Measurements from ENCODE around the gene PLCB1.

Gene PLCB1

GRCh38 chr20:8161264-8162071 is 29.4 kb downstream of the PLCB1 start:
- TF ChIP-seq GATA3 (IDR thresholded peaks at IDR 0.05; ENCODE audit: low read depth, low read length) = no peak
- TF ChIP-seq GATA2 (IDR thresholded peaks at IDR 0.05; ENCODE audit: low read depth, low read length) = no peak

DNA sequence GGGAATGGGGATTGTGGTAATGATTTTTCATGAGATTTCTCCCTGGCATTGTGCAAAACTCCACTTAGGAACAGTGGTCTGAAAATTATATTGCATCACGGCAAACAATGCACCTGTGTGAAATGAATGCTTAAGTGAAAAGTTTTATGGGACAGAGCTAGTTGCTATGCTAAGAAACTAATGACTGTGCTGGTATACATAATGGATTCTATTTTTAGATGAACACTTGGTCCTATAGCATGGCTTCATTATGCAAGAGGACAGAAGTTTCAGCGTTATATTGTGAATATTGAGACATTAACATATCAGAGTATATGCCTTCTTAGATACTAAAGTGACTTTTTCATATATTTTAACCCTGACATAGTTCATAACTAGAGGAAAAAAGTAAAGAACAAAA is 30.5 kb downstream of the PLCB1 start:
- no peak for TF ChIP-seq GATA3 (IDR thresholded peaks at IDR 0.05; ENCODE audit: low read depth, low read length)
- no peak for TF ChIP-seq GATA2 (IDR thresholded peaks at IDR 0.05; ENCODE audit: low read depth, low read length)

- TF ChIP-seq GATA2 (IDR thresholded peaks at IDR 0.05; ENCODE audit: low read depth, low read length) (no peak), GATA3 (IDR thresholded peaks at IDR 0.05; ENCODE audit: low read depth, low read length) (no peak)
Observed at GRCh38 chr20:8163543-8163942, 31.5 kb downstream of the PLCB1 start.

DNA sequence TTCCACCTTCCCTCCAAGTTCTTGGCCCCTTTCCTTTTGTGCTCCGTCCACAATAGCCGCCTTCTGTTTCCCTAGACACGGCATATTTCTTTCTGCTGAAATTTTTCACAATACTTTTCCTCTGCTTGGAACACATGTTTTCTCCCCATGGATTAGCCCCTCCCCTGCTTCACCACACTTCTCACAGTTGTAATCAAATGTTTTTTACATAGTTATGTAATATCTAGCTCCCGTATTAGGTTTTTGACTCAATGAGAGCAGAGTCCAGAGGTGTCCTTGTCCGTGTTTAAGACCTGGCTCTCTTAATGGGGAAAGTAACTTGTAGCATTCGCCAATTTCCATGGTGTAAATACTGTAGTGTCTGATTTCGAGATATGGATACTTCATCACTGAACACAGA is 34.7 kb downstream of the PLCB1 start:
- TF ChIP-seq GATA2 (IDR thresholded peaks at IDR 0.05; ENCODE audit: low read depth, low read length) (no peak), GATA3 (IDR thresholded peaks at IDR 0.05; ENCODE audit: low read depth, low read length) (no peak)

DNA sequence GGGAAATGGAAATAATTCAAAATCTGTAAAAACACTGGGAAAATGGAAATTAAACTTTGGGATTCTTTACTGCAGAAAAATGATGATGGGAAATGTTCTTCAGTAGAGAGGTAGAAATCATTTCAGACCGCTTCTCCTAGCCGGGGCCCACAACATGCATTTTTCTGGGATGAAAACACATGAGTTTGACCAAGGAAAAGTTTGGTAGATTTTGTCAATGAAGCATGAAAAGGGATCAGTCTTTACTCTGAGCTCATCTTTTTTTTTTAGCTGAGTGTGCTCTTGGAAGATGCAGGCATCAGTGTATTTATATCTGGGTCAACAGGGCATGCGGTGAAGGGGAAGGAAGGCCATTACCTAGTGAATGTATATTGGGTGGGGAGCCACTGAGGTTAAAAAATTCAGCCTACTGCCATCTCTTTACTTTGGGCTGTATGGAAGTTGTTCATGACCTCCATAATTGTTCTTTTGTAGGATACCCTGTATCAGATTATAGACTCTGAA is 36.8 kb downstream of the PLCB1 start:
- TF ChIP-seq GATA2 (IDR thresholded peaks at IDR 0.05; ENCODE audit: low read depth, low read length) = no peak
- TF ChIP-seq GATA3 (IDR thresholded peaks at IDR 0.05; ENCODE audit: low read depth, low read length) = no peak

GRCh38 chr20:8170921-8171320 is 38.9 kb downstream of the PLCB1 start:
- no peak for TF ChIP-seq GATA2 (IDR thresholded peaks at IDR 0.05; ENCODE audit: low read depth, low read length)
- TF ChIP-seq GATA3 (IDR thresholded peaks at IDR 0.05; ENCODE audit: low read depth, low read length) = no peak

DNA sequence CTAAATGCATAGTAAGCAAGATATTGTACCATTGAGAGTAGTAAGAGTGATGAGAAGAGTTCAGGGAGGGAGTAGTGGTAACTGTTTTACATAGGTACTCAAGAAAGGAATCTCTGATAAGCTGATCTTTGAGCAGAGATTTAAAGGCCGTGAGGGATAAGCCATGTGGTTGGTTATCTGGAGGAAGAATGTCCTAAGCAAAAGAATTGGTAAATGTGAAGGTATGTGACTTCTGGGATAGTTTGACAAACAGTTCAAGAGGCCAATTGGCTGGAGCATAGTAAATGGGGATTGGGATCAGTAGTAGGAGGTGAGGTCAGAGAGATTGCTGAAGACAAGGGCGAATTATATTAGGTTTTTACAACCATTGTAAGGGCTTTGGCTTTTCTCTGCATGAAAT is 40.1 kb downstream of the PLCB1 start:
- TF ChIP-seq GATA2 (IDR thresholded peaks at IDR 0.05; ENCODE audit: low read depth, low read length) (no peak), GATA3 (IDR thresholded peaks at IDR 0.05; ENCODE audit: low read depth, low read length) (no peak)

- no peak for TF ChIP-seq GATA3 (IDR thresholded peaks at IDR 0.05; ENCODE audit: low read depth, low read length)
- no peak for TF ChIP-seq GATA2 (IDR thresholded peaks at IDR 0.05; ENCODE audit: low read depth, low read length)
Observed at GRCh38 chr20:8175741-8176675, 43.9 kb downstream of the PLCB1 start.

DNA sequence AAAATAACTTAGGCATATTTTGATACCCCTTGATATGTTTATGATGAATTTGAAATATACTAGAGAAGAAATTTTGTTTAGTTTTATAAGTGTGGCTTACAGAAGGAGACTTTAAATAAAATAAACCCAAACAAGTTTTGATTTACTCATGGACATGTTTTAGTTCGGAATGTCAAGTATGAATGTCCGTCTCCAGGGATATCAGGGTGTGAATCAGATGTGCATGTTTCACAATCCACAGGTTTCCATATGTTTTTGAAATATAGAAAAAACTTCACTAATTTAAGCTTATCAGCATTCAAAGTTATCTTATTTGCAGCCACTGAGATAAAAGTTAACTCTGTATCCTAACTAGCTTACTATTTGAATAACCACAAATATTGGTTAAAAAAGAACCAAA is 51.5 kb downstream of the PLCB1 start:
- TF ChIP-seq GATA2 (IDR thresholded peaks at IDR 0.05; ENCODE audit: low read depth, low read length) (no peak), GATA3 (IDR thresholded peaks at IDR 0.05; ENCODE audit: low read depth, low read length) (no peak)

DNA sequence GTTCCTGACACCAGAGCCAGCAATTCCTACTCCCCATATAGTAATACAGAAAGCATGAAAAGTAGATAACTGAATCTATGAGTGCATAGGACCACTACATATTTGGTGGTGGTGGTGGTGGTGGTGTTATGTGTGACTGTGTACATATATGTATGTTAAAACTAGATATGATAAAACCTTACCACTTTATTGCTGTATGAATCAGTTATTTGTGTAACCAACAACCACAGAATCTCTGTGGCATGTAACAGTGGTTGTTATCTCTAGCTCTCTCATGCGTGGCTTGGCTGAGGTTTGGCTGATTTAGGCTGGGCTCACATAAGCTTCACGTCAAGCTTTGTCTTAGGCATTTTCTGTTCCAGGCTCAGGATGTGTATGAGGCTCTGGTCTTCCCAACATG is 55.7 kb downstream of the PLCB1 start:
- TF ChIP-seq GATA3 (IDR thresholded peaks at IDR 0.05; ENCODE audit: low read depth, low read length) (no peak), GATA2 (IDR thresholded peaks at IDR 0.05; ENCODE audit: low read depth, low read length) (no peak)

DNA sequence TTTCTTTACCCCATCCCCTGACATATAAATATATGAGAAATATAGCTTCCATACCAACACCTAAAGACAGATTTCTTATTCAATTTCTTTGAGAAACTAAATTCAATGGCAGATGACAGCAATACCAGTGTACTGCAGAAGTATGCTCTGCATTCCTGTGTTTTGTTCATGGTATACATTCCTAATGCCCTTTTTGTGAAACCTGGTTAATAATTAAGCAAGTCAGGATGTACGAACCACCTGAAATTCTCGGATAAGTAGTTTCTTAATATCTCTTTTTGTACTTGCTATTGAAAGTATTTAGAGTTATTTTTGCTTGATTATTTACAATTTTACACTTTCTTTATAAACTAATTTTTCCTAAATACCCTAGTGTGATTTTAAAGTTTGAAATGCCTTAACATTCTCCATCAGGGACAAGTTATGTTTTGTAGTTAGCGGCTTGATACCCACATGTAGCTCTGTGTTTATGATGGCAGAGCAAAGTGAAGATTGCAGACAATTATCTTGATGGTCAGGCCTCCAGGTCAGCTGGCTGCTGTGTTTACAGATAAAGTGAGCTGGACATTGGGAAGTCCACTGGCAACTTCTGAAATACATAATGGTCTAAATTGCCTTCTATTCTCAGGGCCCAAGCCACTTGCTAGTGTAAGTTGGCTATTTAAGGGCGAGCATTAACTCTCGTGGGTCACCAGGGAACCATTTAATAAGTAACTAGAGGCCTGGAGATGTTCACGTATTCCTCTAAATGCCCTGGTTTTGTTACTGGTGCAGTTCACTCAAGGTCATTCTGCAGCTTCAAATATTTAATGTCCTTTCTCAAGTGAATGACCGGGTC is 58.2 kb downstream of the PLCB1 start:
- no peak for TF ChIP-seq GATA2 (IDR thresholded peaks at IDR 0.05; ENCODE audit: low read depth, low read length)
- no peak for TF ChIP-seq GATA3 (IDR thresholded peaks at IDR 0.05; ENCODE audit: low read depth, low read length)

GRCh38 chr20:8194721-8195120 is 62.7 kb downstream of the PLCB1 start:
- TF ChIP-seq GATA2 (IDR thresholded peaks at IDR 0.05; ENCODE audit: low read depth, low read length) (no peak), GATA3 (IDR thresholded peaks at IDR 0.05; ENCODE audit: low read depth, low read length) (no peak)

GRCh38 chr20:8196096-8196495 is 64.0 kb downstream of the PLCB1 start:
- no peak for TF ChIP-seq GATA3 (IDR thresholded peaks at IDR 0.05; ENCODE audit: low read depth, low read length)
- no peak for TF ChIP-seq GATA2 (IDR thresholded peaks at IDR 0.05; ENCODE audit: low read depth, low read length)

DNA sequence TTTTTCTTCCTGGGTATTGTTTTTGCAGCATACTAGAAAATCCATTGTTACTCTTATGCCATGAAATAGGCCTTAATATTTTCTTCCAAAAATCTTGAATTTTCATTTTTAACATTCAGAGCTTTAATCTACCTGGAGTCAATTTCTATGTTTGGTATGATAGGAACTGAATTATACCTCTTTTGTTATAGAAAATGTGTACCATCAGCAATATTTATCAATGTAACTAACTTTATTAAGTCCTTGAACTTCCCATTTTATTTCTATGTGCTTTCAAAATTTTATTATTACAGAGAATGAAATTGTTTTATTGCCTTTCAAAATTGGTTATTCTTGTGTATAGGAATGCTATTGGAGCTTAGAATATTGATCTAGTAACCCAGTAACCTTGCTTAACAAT is 68.2 kb downstream of the PLCB1 start:
- no peak for TF ChIP-seq GATA2 (IDR thresholded peaks at IDR 0.05; ENCODE audit: low read depth, low read length)
- TF ChIP-seq GATA3 (IDR thresholded peaks at IDR 0.05; ENCODE audit: low read depth, low read length) = no peak
